HG03469 (cell line): Measurements from ENCODE around the gene SLC38A3.
"Not testable (repeated sequence)": the region's sequence is repeated elsewhere in the genome, so short reads cannot be mapped to it uniquely, and the experiment has no call there.

Experiments used
- ATAC-seq: cut with Tn5 transposase; IDR thresholded peaks from one replicate; pipeline ENCODE4 v1.9.1; 2021; ENCODE audit warnings: mild to moderate bottlenecking, moderate library complexity, moderate number of reproducible peaks; ENCODE audit not compliant: unreplicated experiment

Gene SLC38A3

DNA sequence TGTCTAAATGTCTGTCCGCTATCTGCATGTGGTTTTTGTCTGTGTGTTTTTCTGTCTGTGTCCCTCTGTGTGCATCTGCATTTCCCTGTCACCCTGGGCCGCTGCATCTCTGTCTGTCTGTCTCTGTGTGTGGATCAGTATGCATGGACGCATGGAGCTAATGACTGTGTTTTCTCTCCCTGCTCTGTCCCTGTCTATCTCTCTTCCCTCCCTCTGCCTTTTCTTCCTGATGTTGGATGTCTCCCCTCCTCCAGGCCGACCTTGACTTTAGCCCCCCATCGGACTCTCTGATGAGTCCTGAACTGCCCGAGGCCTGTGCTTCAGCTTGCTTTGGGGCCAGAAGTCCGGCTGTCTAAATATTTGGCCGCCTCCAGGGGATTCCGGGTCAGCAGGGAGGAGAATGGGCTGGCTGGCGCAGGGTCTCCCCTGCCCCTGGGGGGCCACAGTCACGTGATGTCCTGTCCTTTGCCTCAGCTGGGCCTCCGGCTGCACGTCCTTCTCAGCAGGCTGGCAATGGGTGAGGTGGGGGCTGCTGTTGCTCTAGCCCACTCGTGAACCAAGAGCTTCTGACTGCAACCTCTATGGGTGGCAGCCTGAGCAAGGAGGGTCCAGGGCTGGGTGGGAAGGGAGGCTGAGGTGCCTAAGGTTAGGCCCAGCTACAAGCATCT is 3.7 kb downstream of the SLC38A3 start:
- no peak for ATAC-seq

DNA sequence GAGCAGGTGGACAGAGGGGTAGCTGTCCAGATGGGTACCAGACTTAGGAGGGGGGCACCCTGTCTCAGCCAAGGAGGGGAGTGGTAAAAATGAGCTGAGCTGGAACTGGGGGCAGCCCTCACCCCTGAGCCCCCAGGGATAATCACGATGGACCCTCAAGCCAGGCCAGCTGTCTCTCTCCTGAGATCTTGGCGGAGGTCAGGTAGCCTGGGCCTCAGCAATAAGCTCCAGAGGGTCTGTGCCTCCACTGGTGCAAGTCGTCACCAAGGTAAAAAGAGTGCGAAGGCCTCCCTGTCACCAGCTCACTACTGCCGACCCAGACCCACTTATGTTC is 5.1 kb downstream of the SLC38A3 start:
- no peak for ATAC-seq

DNA sequence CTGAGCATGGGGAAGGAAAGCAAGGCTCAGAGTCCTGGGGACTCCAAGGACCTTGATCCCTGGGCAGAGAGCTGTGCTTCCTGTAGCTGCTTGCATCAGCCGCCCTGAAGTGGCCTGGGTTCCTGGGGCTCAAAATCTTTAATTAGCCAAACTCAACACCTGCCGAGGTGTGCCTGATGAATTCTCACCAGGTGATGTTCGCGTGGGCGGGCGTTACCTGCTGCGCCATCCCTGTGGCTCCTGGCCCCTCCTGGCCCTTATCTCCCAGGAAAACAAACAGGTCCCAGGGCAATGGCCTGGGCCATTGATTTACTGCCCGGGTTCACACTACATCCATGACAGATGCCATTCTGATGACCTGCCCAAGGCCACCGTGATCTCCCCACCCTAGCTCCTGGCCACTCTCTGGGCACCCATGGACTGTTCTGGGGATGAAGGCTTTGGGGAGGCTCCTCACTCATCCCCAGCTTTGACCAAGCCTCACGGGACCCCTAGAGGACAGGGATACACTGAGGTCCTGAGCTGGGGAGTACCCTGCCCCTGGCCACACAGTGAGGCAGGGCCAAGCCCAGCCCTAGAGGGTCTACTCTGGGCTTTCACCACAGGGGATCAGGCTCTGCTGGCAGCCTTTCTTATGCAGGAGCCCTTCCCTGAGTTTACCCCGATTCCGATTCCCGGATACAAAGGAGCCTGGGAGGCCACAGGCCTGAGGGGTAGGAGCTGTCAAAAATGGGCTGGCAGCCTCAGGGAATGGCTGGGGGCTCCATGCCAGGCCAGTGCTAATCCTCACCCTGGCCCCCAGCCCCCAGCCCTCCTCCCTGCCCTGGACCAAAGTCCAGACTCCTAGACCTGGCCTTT is 5.7 kb downstream of the SLC38A3 start:
- ATAC-seq = no peak

DNA sequence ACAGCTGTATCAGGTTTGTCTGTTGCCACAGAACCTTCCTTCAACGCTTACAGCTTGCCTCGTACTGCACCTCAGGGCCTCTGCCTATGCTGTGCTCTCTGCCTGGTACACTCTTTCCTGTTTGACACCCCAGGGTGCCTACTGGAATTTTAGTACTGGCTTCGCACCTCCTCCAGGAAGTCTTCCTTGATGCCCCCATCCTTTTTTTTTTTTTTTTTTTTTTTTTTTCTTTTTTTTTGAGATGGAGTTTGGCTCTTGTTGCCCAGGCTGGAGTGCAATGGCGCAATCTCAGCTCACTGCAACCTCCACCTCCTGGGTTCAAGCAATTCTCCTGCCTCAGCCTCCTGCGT is 6.3 kb downstream of the SLC38A3 start:
- not testable (repeated sequence) for ATAC-seq

DNA sequence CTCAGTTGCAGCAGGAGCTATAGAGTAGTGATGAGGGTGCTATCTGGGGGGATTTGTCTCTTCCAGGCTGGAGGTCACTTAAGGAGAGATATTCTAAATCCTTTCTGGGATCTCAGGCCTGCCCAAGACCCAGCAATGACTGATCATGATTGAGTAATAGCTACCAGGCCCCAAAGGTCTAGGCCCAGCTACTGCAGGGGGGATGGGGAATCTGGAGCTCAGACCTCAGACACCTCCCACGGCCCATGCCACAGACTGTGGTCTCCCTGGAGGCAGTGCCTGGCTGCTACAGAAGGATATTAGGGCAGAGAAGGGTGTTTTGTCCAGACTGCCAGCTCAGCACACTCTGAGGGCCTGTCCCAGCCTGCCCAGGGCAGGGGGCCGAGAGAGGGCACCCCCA is 6.9 kb downstream of the SLC38A3 start:
- ATAC-seq = no peak

DNA sequence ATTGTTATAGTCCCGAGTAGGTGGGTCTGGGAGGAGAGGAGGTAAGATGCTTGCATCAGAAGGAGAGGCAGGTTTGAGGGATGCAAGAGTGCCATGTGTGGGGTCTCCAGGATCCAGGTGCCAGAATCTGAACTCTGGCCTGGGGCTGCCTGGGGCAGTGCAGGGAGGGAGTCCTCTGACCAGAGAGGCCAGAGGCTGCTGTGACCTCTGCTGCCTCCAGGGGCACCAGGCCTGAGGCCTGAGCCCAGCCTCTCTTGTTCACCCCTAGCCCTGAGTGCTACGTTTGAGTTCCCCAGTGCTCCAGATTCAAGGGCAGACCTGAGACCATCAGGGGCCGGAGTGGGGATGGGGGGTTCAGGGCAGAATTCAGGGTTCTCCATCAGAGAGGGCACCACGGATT is 7.4 kb downstream of the SLC38A3 start:
- ATAC-seq = no peak

DNA sequence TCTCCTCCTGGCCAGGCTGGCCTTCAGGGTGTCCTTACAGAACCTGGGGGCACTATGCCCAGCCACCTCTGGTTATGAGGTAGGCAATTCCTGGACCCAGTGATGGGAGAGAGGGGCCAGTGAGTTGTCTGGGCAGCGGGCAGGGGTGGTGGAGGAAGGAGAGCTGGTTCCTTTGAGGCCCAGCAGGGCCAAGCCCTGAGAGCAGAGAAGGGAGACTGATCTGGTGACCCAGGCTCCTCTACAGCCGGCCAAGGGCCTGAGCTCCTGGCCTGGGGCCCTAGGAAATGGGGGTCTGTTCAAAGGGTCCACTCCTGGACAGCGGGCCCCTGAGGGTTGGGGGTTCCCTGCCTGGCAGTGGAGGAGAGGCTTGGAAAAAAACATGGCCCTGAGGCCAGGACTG is 7.9 kb downstream of the SLC38A3 start:
- ATAC-seq = no peak

DNA sequence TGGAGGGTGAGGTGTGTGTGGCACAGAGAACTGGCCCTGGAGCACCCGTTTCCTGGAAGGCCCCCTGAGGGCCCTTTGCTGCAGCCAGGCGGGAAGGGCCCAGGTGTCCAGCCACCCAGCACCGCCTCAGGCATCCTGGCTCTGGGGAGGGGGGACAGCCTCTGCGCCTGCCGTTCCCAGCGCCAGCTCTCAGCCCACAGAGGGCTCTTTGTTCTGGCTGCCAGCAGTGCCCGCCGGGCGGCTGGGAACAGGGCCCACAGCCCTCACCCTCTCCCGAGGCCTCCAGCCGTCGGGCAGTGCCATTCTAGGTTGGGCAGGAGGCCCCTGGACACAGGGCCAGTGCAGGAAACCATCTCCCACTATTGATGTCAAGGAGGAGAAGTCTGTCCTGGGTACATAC is 8.3 kb downstream of the SLC38A3 start:
- no peak for ATAC-seq

DNA sequence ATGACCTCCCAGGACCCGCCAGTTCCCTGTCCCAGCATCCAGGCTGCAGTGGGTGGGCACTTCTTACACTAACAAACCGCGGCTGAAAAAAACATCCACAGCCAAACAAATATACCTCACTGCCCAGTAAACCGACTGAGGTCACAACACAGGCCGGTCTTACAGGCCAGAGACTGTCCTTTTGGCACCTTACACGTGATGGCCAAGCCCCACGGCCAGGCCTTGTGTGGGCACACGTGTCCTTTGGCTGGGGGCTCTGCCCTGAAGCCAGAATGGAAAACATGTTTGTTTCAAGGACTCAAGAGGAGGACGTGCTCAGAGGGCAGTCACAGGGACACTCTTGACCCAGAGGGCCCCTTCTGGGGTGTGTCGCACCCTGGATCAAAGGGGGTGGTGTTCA is 9.8 kb downstream of the SLC38A3 start:
- ATAC-seq = no peak

DNA sequence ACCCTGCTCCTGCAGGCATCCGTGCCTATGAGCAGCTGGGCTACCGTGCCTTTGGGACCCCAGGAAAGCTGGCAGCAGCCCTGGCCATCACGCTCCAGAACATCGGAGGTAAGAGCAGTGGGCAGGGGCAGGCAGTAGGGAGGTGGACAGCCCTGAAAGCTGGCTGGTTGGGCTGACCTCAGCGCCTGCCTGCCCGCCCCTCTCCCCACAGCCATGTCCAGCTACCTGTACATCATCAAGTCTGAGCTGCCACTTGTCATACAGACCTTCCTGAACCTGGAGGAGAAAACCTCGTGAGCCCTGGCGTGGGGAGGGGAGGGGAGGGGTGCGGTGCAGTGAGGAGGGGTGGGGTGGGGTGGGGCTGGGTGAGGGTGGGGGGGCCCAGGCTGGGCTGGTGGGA is 10.5 kb downstream of the SLC38A3 start:
- no peak for ATAC-seq

DNA sequence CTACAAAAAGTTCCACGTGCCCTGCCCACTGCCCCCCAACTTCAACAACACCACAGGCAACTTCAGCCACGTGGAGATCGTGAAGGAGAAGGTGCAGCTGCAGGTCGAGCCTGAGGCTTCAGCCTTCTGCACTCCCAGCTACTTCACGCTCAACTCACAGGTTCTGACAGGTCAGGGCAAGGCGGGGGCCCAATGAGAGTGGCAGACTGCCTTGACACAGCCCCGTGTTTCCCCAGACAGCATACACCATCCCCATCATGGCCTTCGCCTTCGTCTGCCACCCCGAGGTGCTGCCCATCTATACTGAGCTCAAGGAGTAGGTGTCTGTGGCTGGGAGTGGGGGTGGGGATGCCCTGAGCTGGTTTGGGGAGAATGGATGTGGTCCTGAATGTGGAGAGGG is 12.6 kb downstream of the SLC38A3 start:
- ATAC-seq = no peak

DNA sequence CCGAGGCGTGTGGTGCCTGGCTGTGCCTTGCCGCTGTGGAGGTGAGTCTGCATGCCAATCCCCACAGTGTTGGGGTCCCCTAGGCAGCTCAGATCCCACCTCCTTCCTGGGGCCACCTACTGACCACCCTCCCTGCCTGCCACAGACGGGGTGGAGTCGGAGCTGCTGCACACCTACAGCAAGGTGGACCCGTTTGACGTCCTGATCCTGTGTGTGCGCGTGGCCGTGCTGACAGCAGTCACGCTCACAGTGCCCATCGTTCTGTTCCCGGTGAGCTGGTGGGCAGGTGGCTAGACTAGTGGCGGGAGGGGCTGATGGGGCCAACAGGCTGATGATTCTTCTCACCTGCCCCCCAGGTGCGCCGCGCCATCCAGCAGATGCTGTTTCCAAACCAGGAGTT is 13.4 kb downstream of the SLC38A3 start:
- no peak for ATAC-seq

DNA sequence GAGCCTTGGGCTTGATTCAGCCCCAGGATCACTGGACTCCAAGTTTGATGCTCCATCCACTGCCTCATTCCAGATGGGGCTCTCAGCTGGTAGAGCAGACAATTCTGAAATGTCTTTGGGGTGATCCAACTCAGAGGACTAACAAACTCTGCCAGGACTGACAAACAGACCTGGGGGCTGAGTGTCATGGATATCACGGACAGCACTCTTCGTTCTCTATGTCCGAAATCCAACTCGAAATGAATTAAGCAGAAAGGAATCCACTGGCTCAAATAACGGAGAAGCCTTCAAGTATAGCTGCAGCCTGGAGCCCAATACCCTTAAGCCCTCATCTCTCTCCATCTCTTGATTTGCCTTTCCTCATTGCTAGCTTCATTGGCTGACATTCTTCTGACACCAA is 14.2 kb downstream of the SLC38A3 start:
- ATAC-seq = no peak

DNA sequence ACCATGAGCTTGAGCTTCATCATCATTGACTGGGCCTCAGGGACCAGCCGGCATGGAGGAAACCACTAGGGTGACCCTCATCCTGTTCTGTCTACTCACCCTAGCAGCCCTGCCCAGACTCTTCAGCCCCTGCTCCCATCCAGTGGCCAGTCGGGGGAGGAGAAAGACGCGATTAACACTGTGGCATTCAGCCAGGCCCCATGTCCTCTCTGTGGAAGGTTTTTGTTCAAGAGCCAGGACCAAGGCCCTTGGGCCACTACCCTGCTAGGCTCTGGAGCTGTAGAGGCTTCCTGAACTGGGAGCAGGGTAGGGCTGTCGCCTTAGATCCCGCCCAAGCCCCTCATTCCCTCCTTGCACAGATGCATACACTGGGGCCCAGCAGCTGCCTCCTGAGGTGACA is 15.0 kb downstream of the SLC38A3 start:
- ATAC-seq = no peak

DNA sequence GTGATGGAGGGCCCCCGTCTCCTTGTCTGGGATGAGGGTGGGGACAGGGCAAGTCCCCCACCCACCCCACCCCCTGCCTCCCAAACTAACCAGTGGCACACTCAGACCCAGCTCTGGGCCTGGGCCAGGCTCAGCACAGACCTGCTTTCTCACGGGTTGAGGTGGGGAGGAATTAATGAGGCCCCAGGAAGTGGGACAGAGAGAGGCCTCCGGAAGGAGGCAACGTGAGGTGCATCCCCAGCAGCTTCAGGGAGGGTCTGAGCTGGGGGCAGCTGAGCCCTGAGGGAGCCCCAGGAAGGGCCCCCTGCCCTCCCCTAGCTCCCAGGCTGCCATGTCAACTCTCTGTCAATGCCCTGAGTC is 16.0 kb downstream of the SLC38A3 start:
- no peak for ATAC-seq

DNA sequence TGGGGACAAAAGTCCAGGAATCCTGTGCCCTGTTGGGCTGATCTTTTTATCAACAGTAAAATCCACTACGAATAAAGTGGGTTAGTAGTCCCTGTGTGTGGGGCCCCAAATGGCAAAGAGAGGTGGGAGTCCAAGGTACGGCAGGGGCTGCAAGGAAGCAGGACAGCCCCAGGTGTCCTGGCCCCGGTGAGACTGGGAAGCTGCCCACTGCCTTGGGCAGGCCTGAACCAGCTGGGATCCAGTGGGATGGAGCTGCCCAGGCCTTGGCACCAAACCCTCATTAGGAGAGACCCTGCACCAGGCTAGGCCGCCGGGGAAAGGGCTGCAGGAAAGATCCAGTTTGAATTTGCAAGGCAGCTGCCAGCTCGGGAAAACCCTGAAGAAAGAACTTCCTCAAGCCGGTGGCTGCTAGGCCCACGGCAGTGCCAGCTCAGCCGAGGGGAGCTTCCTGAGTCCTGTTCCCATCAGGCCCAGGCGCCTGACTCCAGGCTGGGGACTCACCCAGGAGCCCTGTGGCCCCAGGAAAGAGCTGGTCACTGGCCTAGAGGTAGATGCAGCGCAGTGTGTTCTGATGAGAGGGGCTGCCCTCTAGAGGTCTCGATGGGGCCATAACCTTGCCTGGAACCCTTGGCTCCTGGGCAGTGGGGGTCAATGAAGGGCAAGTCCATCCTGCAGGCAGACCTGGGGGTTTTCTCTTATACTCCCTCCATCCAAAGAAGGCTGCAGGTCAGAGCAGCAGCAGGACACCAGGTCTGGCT is 16.5 kb downstream of the SLC38A3 start:
- no peak for ATAC-seq

DNA sequence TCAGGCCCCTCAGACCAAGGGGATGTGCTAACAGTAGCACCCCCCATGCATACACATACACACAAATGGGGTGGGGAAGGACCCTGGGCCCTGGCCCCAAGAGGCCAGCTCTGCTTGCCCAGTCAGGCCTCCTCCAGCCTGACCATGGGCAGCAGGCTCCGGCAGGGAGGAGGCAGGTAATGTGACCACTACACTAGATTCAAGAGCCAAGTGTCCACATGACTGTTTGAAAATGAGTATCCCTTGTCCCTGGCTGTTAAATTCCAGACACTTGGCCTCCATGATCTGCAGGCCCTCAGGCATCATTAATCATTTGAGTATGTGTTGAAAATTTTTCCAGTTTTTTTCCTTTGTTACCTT is 17.1 kb downstream of the SLC38A3 start:
- no peak for ATAC-seq

DNA sequence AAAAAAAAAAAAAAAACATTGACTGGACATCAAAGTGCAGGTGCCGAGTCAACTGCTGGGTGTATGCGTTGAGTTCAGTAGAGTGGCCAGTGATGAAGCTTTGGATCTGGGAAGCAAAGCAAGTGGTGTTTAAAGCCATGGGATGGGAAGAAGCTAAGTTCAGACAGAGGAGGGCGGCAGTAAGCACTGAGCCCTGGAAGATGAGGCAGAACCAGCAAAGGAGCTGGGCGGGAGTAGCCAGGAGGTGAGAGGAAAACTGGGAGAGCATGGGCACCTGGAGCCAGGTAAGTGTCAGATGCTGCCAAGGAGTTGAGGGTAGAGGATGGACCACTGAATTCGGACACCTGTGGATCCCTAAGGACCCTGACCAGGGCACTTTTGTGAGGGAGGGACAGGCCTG is 19.6 kb downstream of the SLC38A3 start:
- no peak for ATAC-seq

DNA sequence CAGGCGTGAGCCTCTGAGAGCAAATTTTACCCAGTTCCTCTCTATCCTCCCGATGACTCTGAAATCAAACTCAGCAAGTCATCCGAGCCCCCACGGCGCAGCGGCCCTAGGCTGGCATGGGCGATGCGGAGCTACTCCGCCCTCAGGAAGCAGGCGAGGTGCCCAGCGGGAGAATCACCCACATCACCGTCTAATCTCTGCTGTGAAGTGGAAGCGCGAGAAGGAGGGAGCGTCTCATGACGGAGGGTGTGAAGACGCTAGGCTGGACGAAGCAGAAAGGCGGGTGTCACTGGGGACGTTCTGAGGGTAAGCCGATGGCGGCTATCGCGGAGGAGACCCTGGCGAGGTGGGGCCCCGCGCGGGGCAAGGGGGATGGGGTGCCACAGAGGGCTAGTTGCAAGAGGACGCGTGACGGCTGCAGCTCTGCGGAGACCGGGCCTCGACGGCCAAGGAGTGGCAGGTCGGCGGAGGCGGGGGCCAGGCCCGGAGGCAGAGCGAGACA is 21.9 kb downstream of the SLC38A3 start:
- ATAC-seq = peak; percentile 12

DNA sequence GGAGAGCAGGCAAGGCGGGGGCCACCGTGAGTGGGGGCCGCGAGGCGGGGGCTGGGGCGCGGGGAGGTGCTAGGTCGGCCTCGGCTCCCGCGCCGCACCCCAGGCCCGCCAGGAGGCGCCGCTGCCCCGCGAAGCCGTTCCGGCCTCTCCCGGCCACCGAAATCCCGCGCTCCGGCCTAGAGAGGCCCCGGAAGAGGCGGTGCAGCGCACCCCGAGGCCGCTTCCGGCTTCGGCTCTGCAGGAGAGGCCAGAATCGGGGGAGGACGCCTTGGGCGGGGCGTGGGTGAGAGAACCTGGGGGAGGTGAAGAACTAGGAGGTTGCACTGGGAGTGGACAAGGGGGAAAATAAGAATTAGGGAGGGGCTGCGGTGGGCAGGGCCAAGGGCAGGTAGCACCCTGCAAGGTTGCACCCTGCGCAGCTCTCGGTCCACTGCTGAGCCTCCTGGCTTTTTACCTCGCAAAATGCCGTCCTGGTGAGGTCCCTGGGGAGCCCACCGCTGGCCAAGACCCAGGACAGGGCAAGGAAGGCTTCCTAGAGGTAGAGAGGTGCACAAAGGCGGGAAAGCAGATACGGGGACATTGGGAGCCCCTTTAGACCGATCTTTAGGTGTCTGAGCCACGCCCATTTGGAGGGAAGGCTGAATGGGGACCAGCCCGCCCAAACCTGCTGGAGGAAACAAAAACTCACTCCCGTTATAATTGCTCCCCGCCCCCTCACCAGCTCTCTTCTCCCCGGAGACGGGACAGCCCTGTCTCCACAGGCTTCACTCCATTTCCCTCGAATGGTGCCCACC is 22.5 kb downstream of the SLC38A3 start:
- peak; percentile 69 for ATAC-seq

DNA sequence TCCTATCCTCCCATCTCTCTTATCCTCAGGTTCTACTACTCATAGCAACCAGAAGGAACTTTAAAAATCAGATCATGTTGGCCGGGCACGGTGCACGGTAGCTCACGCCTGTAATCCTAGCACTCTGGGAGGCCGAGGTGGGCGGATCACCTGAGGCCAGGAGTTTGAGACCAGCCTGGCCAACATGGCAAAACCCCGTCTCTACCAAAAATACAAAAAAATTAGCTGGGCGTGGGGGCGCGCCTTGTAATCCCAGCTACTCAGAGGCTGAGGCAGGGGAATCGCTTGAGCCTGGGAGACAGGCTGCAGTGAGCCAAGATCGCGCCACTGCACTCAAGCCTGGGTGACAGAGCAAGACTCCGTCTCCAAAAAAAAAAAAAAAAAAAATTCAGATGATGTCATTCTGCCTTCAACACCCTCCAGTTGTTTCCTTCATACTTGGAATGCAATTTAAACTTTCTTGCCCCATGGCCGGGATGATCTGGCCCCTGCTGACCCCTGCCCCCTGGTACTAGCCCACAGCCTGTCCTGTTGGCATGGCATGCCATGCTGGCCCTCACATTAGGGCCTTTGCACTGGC is 23.2 kb downstream of the SLC38A3 start:
- ATAC-seq = not testable (repeated sequence)
